ENCODE data around the gene BFSP2.
"Not testable (repeated sequence)": the region's sequence is repeated elsewhere in the genome, so short reads cannot be mapped to it uniquely, and the experiment has no call there.

The BFSP2 gene

GRCh38 chr3:133492159-133492741 lies 92.4 kb downstream of the BFSP2 start:
- DNase-seq (ENCODE audit: insufficient read length, low spot score) (no peak), FAIRE-seq (peak; percentile 87)
- no peak for TF ChIP-seq POU2F2 (IDR thresholded peaks at IDR 0.05; ENCODE audit: low read depth, low read length)
- TF ChIP-seq TAF1 (IDR thresholded peaks at IDR 0.05; ENCODE audit: low read depth, low read length): no peak
- TF ChIP-seq SPI1 (IDR thresholded peaks at IDR 0.05; ENCODE audit: low read depth, low read length): no peak
- TF ChIP-seq POLR2A (IDR thresholded peaks at IDR 0.05; ENCODE audit: low read depth, low read length): no peak
- TF ChIP-seq POLR2AphosphoS5 (IDR thresholded peaks at IDR 0.05; ENCODE audit: low read depth, low read length): no peak

DNA sequence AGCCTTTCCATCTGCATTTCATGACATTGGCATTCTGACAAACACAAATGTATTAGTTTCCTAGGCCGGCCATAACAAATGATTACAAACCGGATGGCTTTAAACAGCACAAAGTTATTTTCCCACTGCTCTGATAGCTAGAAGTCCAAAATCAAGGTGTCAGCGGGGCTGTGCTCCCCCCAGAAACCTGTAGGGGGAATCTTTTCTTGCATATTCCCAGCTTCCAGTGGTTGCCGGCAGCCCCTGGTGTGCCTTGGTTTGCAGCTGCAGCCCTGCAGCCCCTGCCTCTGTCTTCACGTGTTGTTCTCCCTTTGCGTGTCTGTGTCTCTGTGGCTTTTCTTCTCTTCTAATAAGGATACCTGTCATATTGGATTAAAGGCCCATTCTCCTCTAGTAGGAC lies 94.6 kb downstream of the BFSP2 start:
- TF ChIP-seq TAF1 (IDR thresholded peaks at IDR 0.05; ENCODE audit: low read depth, low read length) (no peak), PAX5 (IDR thresholded peaks at IDR 0.05; ENCODE audit: insufficient read depth, low read length, severe bottlenecking) (no peak), POLR2AphosphoS5 (IDR thresholded peaks at IDR 0.05; ENCODE audit: low read depth, low read length) (no peak), POU2F2 (IDR thresholded peaks at IDR 0.05; ENCODE audit: low read depth, low read length) (no peak), POLR2A (IDR thresholded peaks at IDR 0.05; ENCODE audit: low read depth, low read length) (no peak), SPI1 (IDR thresholded peaks at IDR 0.05; ENCODE audit: low read depth, low read length) (no peak)
- DNase-seq (ENCODE audit: insufficient read length, low spot score) (no peak), FAIRE-seq (no peak)

- DNase-seq (ENCODE audit: insufficient read length, low spot score); FAIRE-seq: not testable (repeated sequence)
Measured at GRCh38 chr3:133502542-133502941, 102.7 kb downstream of the BFSP2 start.

GRCh38 chr3:133503409-133503808 lies 103.6 kb downstream of the BFSP2 start:
- FAIRE-seq (no peak), DNase-seq (ENCODE audit: insufficient read length, low spot score) (no peak)
- TF ChIP-seq TAF1 (IDR thresholded peaks at IDR 0.05; ENCODE audit: low read depth, low read length): no peak
- TF ChIP-seq PAX5 (IDR thresholded peaks at IDR 0.05; ENCODE audit: insufficient read depth, low read length, severe bottlenecking): no peak
- no peak for TF ChIP-seq SPI1 (IDR thresholded peaks at IDR 0.05; ENCODE audit: low read depth, low read length)
- no peak for TF ChIP-seq POU2F2 (IDR thresholded peaks at IDR 0.05; ENCODE audit: low read depth, low read length)
- no peak for TF ChIP-seq POLR2AphosphoS5 (IDR thresholded peaks at IDR 0.05; ENCODE audit: low read depth, low read length)
- TF ChIP-seq POLR2A (IDR thresholded peaks at IDR 0.05; ENCODE audit: low read depth, low read length): no peak

GRCh38 chr3:133504736-133505135 lies 104.9 kb downstream of the BFSP2 start:
- DNase-seq (ENCODE audit: insufficient read length, low spot score): no peak
- peak; percentile 71 for FAIRE-seq
- TF ChIP-seq TAF1 (IDR thresholded peaks at IDR 0.05; ENCODE audit: low read depth, low read length): no peak
- TF ChIP-seq PAX5 (IDR thresholded peaks at IDR 0.05; ENCODE audit: insufficient read depth, low read length, severe bottlenecking): no peak
- TF ChIP-seq SPI1 (IDR thresholded peaks at IDR 0.05; ENCODE audit: low read depth, low read length): no peak
- TF ChIP-seq POLR2AphosphoS5 (IDR thresholded peaks at IDR 0.05; ENCODE audit: low read depth, low read length): no peak
- TF ChIP-seq POLR2A (IDR thresholded peaks at IDR 0.05; ENCODE audit: low read depth, low read length): no peak
- no peak for TF ChIP-seq POU2F2 (IDR thresholded peaks at IDR 0.05; ENCODE audit: low read depth, low read length)

DNA sequence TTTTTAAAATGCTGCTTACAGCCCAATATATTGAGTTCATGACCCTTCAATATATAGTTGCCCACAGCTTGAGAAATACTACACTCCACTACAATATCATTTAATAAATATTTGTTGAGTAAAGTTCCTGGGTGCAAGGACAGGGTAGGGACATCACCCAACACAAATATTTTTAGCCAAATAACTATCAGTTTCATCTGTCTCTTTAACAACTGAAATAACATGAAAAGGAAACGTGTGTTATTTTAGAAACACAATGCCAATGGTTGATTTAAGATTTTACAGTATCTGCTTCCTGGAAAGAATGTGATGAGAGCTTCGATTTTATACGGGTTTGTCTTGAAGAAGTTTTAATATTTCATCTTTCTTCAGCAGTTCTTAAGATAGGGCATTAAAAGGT lies 106.0 kb downstream of the BFSP2 start:
- DNase-seq (ENCODE audit: insufficient read length, low spot score): no peak
- TF ChIP-seq SPI1 (IDR thresholded peaks at IDR 0.05; ENCODE audit: low read depth, low read length): no peak
- no peak for TF ChIP-seq POLR2A (IDR thresholded peaks at IDR 0.05; ENCODE audit: low read depth, low read length)
- no peak for TF ChIP-seq POLR2AphosphoS5 (IDR thresholded peaks at IDR 0.05; ENCODE audit: low read depth, low read length)
- TF ChIP-seq TAF1 (IDR thresholded peaks at IDR 0.05; ENCODE audit: low read depth, low read length): no peak
- TF ChIP-seq PAX5 (IDR thresholded peaks at IDR 0.05; ENCODE audit: insufficient read depth, low read length, severe bottlenecking): no peak

DNA sequence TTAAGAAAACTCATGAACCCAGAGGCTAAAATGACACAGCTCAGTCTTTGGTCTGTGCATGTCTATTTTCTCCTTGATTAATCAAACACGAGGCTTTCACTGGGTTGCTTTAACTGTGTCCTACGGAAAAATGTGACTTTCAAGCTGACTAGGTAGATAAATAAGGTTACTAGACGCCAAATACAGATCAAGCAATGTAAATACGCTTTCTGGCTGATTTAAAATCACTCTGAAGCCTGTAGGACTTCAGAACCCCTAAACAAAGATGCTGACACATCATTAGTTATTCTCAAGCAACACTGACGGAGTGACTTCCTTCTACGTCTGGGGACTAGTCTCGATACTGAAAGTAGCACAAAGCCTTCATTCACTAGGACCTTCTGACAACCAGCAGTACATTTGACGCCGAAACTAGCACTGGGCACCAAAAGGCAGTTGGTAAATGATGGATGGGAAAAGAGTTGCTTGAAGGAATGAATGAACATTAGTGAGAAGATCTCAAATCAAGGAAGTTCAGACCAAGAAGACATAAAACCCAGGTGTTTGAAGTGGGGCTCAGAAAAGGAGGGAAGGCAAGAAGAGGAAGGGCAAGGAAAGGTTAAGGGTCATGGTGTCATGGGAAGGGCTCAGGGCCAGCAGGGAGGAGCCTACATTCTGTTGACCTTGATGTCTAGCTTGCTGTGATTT lies 106.5 kb downstream of the BFSP2 start:
- TF ChIP-seq TAF1 (IDR thresholded peaks at IDR 0.05; ENCODE audit: low read depth, low read length) (no peak), POLR2AphosphoS5 (IDR thresholded peaks at IDR 0.05; ENCODE audit: low read depth, low read length) (no peak), PAX5 (IDR thresholded peaks at IDR 0.05; ENCODE audit: insufficient read depth, low read length, severe bottlenecking) (no peak), POU2F2 (IDR thresholded peaks at IDR 0.05; ENCODE audit: low read depth, low read length) (no peak), SPI1 (IDR thresholded peaks at IDR 0.05; ENCODE audit: low read depth, low read length) (peak; percentile 38; the same call in 1 of the 2 replicates), POLR2A (IDR thresholded peaks at IDR 0.05; ENCODE audit: low read depth, low read length) (0 out of 2 replicates have a peak, but pooled peaks have one; percentile 24)
- DNase-seq (ENCODE audit: insufficient read length, low spot score): peak; percentile 36
- peak; percentile 100 for FAIRE-seq

More for the DNA sequence above, 106.0 kb downstream of the BFSP2 start:
- no peak for FAIRE-seq

- TF ChIP-seq TAF1 (IDR thresholded peaks at IDR 0.05; ENCODE audit: low read depth, low read length): no peak
- no peak for TF ChIP-seq POLR2A (IDR thresholded peaks at IDR 0.05; ENCODE audit: low read depth, low read length)
- TF ChIP-seq PAX5 (IDR thresholded peaks at IDR 0.05; ENCODE audit: insufficient read depth, low read length, severe bottlenecking): no peak
- DNase-seq (ENCODE audit: insufficient read length, low spot score) (no peak), FAIRE-seq (no peak)
Measured at GRCh38 chr3:133509488-133509887, 109.6 kb downstream of the BFSP2 start.

GRCh38 chr3:133512416-133513089 lies 112.7 kb downstream of the BFSP2 start:
- FAIRE-seq: no peak
- no peak for DNase-seq (ENCODE audit: insufficient read length, low spot score)
- no peak for TF ChIP-seq PAX5 (IDR thresholded peaks at IDR 0.05; ENCODE audit: insufficient read depth, low read length, severe bottlenecking)
- no peak for TF ChIP-seq POU2F2 (IDR thresholded peaks at IDR 0.05; ENCODE audit: low read depth, low read length)
- no peak for TF ChIP-seq POLR2A (IDR thresholded peaks at IDR 0.05; ENCODE audit: low read depth, low read length)
- TF ChIP-seq POLR2AphosphoS5 (IDR thresholded peaks at IDR 0.05; ENCODE audit: low read depth, low read length): no peak
- no peak for TF ChIP-seq TAF1 (IDR thresholded peaks at IDR 0.05; ENCODE audit: low read depth, low read length)
- no peak for TF ChIP-seq SPI1 (IDR thresholded peaks at IDR 0.05; ENCODE audit: low read depth, low read length)
